IMR-90 (cell line): ENCODE measurements around the gene PPIL6. TPM values are rescaled to one million over a fixed set of nuclear protein-coding genes. Genes with fewer than 3 reads are reported as not detected.

ENCODE experiments used
- ATAC-seq: fragments of 200-7000 bp; cut with Tn5 transposase; 2 replicates; pipeline ENCODE4 v1.9.1; 2020; ENCODE audit warnings: low read depth, mild to moderate bottlenecking, moderate library complexity
- BruUV-seq: library from RNA; stranded (reverse); fragments of 400-500 nt; replicated peaks from 2 replicates; lab custom pipeline; 2021; lab: Mats Ljungman, UMichigan
- CTCF ChIA-PET: fragments of 300-600 bp; formaldehyde crosslinking; extraction: SDS; loops from one replicate; lab custom pipeline; 2021; ENCODE audit warnings: antibody characterized with exemption; lab: Yijun Ruan, JAX
- POLR2A ChIA-PET: fragments of 300-600 bp; sonication (Branson Sonifier 250); formaldehyde crosslinking; loops from one replicate; lab custom pipeline; 2022; ENCODE audit warnings: antibody characterized with exemption; ENCODE audit not compliant: unreplicated experiment; lab: Charles Lee
- DNase-seq: peaks from one replicate; pipeline ENCODE4 v3.0.0; 2013
- H2AFZ ChIP-seq: replicated peaks from 2 replicates; pipeline ENCODE3; 2013; ENCODE audit warnings: low read length, mild to moderate bottlenecking; ENCODE audit not compliant: poor library complexity
- H2AK5ac ChIP-seq: 2 replicates; pipeline ENCODE4 v1.6.1; 2013; ENCODE audit warnings: low read depth, low read length, inconsistent platforms
- H2AK9ac ChIP-seq: replicated peaks from 2 replicates; pipeline ENCODE3; 2013; ENCODE audit warnings: mild to moderate bottlenecking, low read depth, low read length, moderate library complexity; ENCODE audit not compliant: poor library complexity
- H2BK120ac ChIP-seq: 2 replicates; pipeline ENCODE4 v1.6.1; 2013; ENCODE audit warnings: low read depth, low read length, inconsistent platforms
- H2BK15ac ChIP-seq: 3 replicates; pipeline ENCODE4 v1.6.1; 2013; ENCODE audit warnings: low read depth, low read length, inconsistent platforms
- H2BK20ac ChIP-seq: 2 replicates; pipeline ENCODE4 v1.6.1; 2013; ENCODE audit warnings: low read depth, mild to moderate bottlenecking, inconsistent platforms, low read length, moderate library complexity
- H2BK5ac ChIP-seq: 2 replicates; pipeline ENCODE4 v1.6.1; 2013; ENCODE audit warnings: mild to moderate bottlenecking, low read depth, low read length, inconsistent platforms; ENCODE audit not compliant: poor library complexity, severe bottlenecking
- H3K14ac ChIP-seq: replicated peaks from 2 replicates; pipeline ENCODE4 v1.6.1; 2013; ENCODE audit warnings: low read depth, low read length, inconsistent platforms
- H3K18ac ChIP-seq: 2 replicates; pipeline ENCODE4 v1.6.1; 2013; ENCODE audit warnings: low read depth, low read length, control low read depth
- H3K23ac ChIP-seq: 2 replicates; pipeline ENCODE4 v1.6.1; 2013; ENCODE audit warnings: low read depth, low read length, inconsistent platforms
- H3K27ac ChIP-seq: 2 replicates; pipeline ENCODE4 v1.5.1; 2013; ENCODE audit warnings: mild to moderate bottlenecking, control low read depth, low read length; ENCODE audit not compliant: insufficient read depth
- H3K27me3 ChIP-seq: 2 replicates; pipeline ENCODE4 v1.6.1; 2013; ENCODE audit warnings: low read length; ENCODE audit not compliant: control insufficient read depth, insufficient read depth
- H3K36me3 ChIP-seq: 2 replicates; pipeline ENCODE4 v1.6.1; 2013; ENCODE audit warnings: low read length, mixed read lengths; ENCODE audit not compliant: control insufficient read depth, insufficient read depth
- H3K4ac ChIP-seq: 2 replicates; pipeline ENCODE4 v1.6.1; 2013; ENCODE audit warnings: low read depth, low read length, inconsistent platforms
- H3K4me1 ChIP-seq: 2 replicates; pipeline ENCODE4 v1.6.1; 2013; ENCODE audit warnings: low read length, mixed read lengths; ENCODE audit not compliant: control insufficient read depth, insufficient read depth
- H3K4me2 ChIP-seq: 2 replicates; pipeline ENCODE4 v1.6.1; 2013; ENCODE audit warnings: low read depth, mild to moderate bottlenecking, control low read depth, low read length, moderate library complexity
- H3K4me3 ChIP-seq: 2 replicates; pipeline ENCODE4 v1.5.1; 2013; ENCODE audit warnings: low read depth, mild to moderate bottlenecking, control low read depth, low read length, moderate library complexity; ENCODE audit not compliant: insufficient read depth
- H3K56ac ChIP-seq: 2 replicates; pipeline ENCODE4 v1.6.1; 2013; ENCODE audit warnings: low read length, inconsistent platforms; ENCODE audit not compliant: insufficient read depth; ENCODE audit errors: extremely low read depth
- H3K79me1 ChIP-seq, 2 experiments: 2 replicates each; pipeline ENCODE4 v1.6.1; 2013; ENCODE audit warnings: low read length in 2 of 2, inconsistent platforms in 1 of 2, low read depth in 1 of 2
- H3K9ac ChIP-seq: 2 replicates; pipeline ENCODE4 v1.6.1; 2013; ENCODE audit warnings: low read depth, low read length, control low read depth
- H3K9me1 ChIP-seq: 2 replicates; pipeline ENCODE4 v1.6.1; 2013; ENCODE audit warnings: low read length, inconsistent platforms; ENCODE audit not compliant: insufficient read depth
- H3K9me3 ChIP-seq: 2 replicates; pipeline ENCODE4 v1.6.1; 2013; ENCODE audit warnings: low read length; ENCODE audit not compliant: control insufficient read depth, insufficient read depth
- H4K20me1 ChIP-seq: 2 replicates; pipeline ENCODE4 v1.6.1; 2013; ENCODE audit warnings: low read length, inconsistent platforms; ENCODE audit not compliant: insufficient read depth
- H4K5ac ChIP-seq: 2 replicates; pipeline ENCODE4 v1.6.1; 2013; ENCODE audit warnings: mild to moderate bottlenecking, low read depth, low read length, control low read depth
- H4K8ac ChIP-seq, 2 experiments: 2 replicates each; pipeline ENCODE4 v1.6.1; 2013; ENCODE audit warnings: low read depth in 2 of 2, low read length in 2 of 2, control low read depth in 1 of 2, inconsistent platforms in 1 of 2
- H4K91ac ChIP-seq: 2 replicates; pipeline ENCODE4 v1.6.1; 2013; ENCODE audit warnings: low read depth, low read length, inconsistent platforms; ENCODE audit not compliant: insufficient read depth
- CHD1 ChIP-seq: IDR thresholded peaks from 2 replicates; pipeline ENCODE4 v1.6.1; 2012; ENCODE audit warnings: low read depth, low read length, improper control_type of control experiment
- FOS ChIP-seq: fragments of 150-350 bp; IDR thresholded peaks from 2 replicates; pipeline ENCODE4 v1.6.1; 2016; ENCODE audit warnings: low read depth, low read length
- MXI1 ChIP-seq: IDR thresholded peaks from 2 replicates; pipeline ENCODE4 v1.6.1; 2012; ENCODE audit warnings: low read depth, mild to moderate bottlenecking, low read length, moderate library complexity, borderline replicate concordance
- RAD21 ChIP-seq: IDR thresholded peaks from 2 replicates; pipeline ENCODE4 v1.6.1; 2012; ENCODE audit warnings: low read length, improper control_type of control experiment
- RFX5 ChIP-seq: IDR thresholded peaks from 2 replicates; pipeline ENCODE4 v1.8.0; 2012; ENCODE audit warnings: low read depth, mild to moderate bottlenecking, low read length, moderate library complexity
- SMC3 ChIP-seq: fragments of 150-350 bp; IDR thresholded peaks from 2 replicates; pipeline ENCODE4 v1.6.1; 2016; ENCODE audit warnings: low read depth, mild to moderate bottlenecking, antibody characterized with exemption, low read length, moderate library complexity
- WGBS, 2 experiments: methylation state at CpG; one replicate each; pipeline versions ENCODE4 v1.1.5 to v1.1.7; 2013; ENCODE audit warnings: missing lambda C conversion rate in 2 of 2; ENCODE audit not compliant: insufficient read length in 1 of 2; ENCODE audit errors: extremely low coverage in 2 of 2; 5-methylcytosine and 5-hydroxymethylcytosine counted together
- dilution Hi-C: fragments of 300-500 bp; cut with HindIII; formaldehyde crosslinking; loops from one replicate; pipeline ENCODE4 v1.14.3; 2018; ENCODE audit warnings: low sequenced_read_pairs; ENCODE audit not compliant: unreplicated experiment
- in situ Hi-C: fragments of 300-500 bp; cut with MboI; formaldehyde crosslinking; loops from 3 replicates; pipeline ENCODE4 v1.14.3; 2019; ENCODE audit warnings: low sequenced_read_pairs, inconsistent platforms, mixed read lengths
- intact Hi-C: fragments of 100-400 bp; cut with micrococcal nuclease; formaldehyde crosslinking; loops from 2 replicates; pipeline ENCODE4 v1.10.0; 2022
- polyA plus RNA-seq, 3 experiments: library from polyadenylated mRNA; depleted of rRNA; stranded (reverse); fragments of >200 nt; gene quantifications; 2 replicates each; pipeline ENCODE4 v1.2.3, GENCODE V29; 2012; ENCODE audit warnings: low replicate concordance in 1 of 3
- total RNA-seq: library from RNA; depleted of rRNA; stranded (reverse); fragments of >200 nt; gene quantifications from 2 replicates; pipeline ENCODE4 v1.2.3, GENCODE V29; 2012
- TF ChIP-seq, protein P1 (sequence below): conservative IDR thresholded peaks from 2 replicates; pipeline ENCODE4 v1.5.1; 2012; ENCODE audit warnings: mild to moderate bottlenecking, low read depth, low read length, improper control_type of control experiment

PPIL6 gene
- total and polyA plus RNA-seq, 2 of the 4 experiments (the other 2 are of a cell fraction): 0.15 to 0.18 TPM

GRCh38 chr6:109472132-109472995, 31.9 kb upstream of the PPIL6 start:
- H3K4me3 ChIP-seq: no peak overlapping the region
- intact Hi-C loops: no loop called here
- H3K79me1 ChIP-seq: peaks cover 24 to 45% of the 10 kb centered on the region in 2 experiments
- H2BK5ac ChIP-seq: no peak overlapping the region
- in situ Hi-C loops: no loop called here
- no peak for ATAC-seq
- H3K27me3 ChIP-seq: no peaks in the 10 kb centered on the region
- H4K8ac ChIP-seq: no peak overlapping the region
- peaks cover 1% of the 10 kb centered on the region; the same call in 1 of the 2 replicates for H4K20me1 ChIP-seq
- H3K14ac ChIP-seq: no peak overlapping the region
- TF ChIP-seq FOS: no peak
- TF ChIP-seq, protein P1, sequence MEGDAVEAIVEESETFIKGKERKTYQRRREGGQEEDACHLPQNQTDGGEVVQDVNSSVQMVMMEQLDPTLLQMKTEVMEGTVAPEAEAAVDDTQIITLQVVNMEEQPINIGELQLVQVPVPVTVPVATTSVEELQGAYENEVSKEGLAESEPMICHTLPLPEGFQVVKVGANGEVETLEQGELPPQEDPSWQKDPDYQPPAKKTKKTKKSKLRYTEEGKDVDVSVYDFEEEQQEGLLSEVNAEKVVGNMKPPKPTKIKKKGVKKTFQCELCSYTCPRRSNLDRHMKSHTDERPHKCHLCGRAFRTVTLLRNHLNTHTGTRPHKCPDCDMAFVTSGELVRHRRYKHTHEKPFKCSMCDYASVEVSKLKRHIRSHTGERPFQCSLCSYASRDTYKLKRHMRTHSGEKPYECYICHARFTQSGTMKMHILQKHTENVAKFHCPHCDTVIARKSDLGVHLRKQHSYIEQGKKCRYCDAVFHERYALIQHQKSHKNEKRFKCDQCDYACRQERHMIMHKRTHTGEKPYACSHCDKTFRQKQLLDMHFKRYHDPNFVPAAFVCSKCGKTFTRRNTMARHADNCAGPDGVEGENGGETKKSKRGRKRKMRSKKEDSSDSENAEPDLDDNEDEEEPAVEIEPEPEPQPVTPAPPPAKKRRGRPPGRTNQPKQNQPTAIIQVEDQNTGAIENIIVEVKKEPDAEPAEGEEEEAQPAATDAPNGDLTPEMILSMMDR: no peak
- TF ChIP-seq SMC3: no peak
- no peak for TF ChIP-seq RFX5
- TF ChIP-seq MXI1: no peak
- no peak for TF ChIP-seq RAD21
- no peak for TF ChIP-seq CHD1
- H2AK9ac ChIP-seq: no peak overlapping the region
- no peak overlapping the region for H2AK5ac ChIP-seq
- 96% methylated on average over 7 of the region's 9 CpGs; no CpG with 5 or more reads in 1 of the 2 experiments for WGBS, 2 experiments
- no peak overlapping the region for H4K91ac ChIP-seq
- H4K5ac ChIP-seq: no peak overlapping the region
- H2BK120ac ChIP-seq: no peak overlapping the region
- DNase-seq: no peak
- no peak overlapping the region for H2AFZ ChIP-seq
- no TSS peak for BruUV-seq
- no peak overlapping the region for H3K9ac ChIP-seq
- H3K23ac ChIP-seq: no peak overlapping the region
- ChIA-PET CTCF (interaction anchor here (1.1 kb wide), 1 partner anchor 307 kb away, joined by 6 read pairs; no protein-coding TSS in a partner anchor), POLR2A (no interaction called here)
- H3K36me3 ChIP-seq: peaks cover 42% of the 10 kb centered on the region
- H3K27ac ChIP-seq: no peak overlapping the region
- H3K4me1 ChIP-seq: peaks cover 7% of the 10 kb centered on the region
- H3K18ac ChIP-seq: no peak overlapping the region
- no peak overlapping the region for H2BK20ac ChIP-seq
- peaks cover 16% of the 10 kb centered on the region for H3K9me1 ChIP-seq
- H3K9me3 ChIP-seq: no peaks in the 10 kb centered on the region
- dilution Hi-C loops: no loop called here
- H3K4me2 ChIP-seq: no peak overlapping the region
- no peak overlapping the region for H3K56ac ChIP-seq
- no peak overlapping the region for H3K4ac ChIP-seq
- H2BK15ac ChIP-seq: no peak overlapping the region
